HG02678 (cell line): ENCODE data around the gene RDH11.

Source experiments
- ATAC-seq: cut with Tn5 transposase; IDR thresholded peaks from one replicate; pipeline ENCODE4 v1.9.1; 2021; ENCODE audit warnings: mild to moderate bottlenecking, moderate library complexity; ENCODE audit not compliant: unreplicated experiment

Gene RDH11

GRCh38 chr14:67650694-67651093 is 44.9 kb downstream of the RDH11 start:
- no peak for ATAC-seq

GRCh38 chr14:67650151-67650550 is 45.4 kb downstream of the RDH11 start:
- no peak for ATAC-seq

DNA sequence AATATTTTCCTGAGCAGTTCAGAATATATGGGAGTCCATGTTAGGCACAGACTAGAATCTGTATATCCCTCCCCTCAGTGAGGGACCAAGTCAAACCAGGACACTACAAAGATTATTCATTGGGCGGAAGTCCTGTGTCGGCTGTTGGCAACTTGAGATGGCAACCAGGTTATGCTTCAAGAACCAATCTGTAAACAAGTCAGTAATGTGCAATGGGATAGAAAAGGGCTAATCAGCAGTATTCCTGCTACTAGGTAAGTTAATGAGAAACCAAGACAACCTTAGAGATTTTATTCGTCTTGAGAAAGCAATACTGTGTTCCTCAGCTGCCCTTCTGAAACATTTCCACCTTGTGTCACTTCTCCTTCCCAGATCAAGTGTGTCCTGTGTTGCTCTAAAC is 49.4 kb downstream of the RDH11 start:
- no peak for ATAC-seq

- ATAC-seq: no peak
Measured at GRCh38 chr14:67645414-67645813, 50.1 kb downstream of the RDH11 start.

DNA sequence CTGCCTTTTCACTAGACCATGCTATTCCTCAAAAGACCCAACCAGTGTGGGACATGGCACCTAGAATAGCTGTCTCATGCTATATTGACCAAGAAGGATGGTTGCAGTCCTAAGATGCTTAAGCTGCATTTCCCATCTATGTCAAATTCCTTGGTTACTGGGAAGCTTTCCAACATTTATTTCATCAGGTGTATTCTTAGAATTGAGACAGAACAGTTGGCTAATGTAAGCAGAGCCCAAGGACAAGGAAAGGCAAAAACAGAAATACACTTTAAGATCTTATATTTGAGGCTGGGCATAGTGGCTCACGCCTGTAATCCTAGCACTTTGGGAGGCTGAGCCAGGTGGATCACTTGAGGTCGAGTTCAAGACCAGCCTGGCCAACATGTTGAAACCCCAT is 51.1 kb downstream of the RDH11 start:
- no peak for ATAC-seq

DNA sequence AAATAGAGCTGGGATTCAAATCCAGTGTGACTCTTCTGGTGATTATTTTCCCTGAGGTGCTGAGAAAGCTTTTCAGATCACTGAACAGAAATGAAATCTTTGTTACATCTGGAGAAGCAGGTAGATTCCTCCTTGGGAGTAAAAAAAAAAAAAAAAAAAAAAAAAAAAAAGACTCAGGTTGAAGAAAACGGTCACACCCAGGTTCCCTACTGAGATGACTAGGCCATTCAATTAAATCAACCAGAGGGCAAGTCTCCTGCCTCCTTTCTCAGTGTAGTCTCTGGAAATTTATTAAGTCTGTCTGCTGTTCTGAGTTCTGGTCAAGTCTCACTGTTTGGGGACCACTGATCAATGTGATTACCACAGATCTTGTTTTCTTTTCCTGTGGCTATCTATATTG is 51.9 kb downstream of the RDH11 start:
- no peak for ATAC-seq

GRCh38 chr14:67641902-67642749 is 53.4 kb downstream of the RDH11 start:
- no peak for ATAC-seq

DNA sequence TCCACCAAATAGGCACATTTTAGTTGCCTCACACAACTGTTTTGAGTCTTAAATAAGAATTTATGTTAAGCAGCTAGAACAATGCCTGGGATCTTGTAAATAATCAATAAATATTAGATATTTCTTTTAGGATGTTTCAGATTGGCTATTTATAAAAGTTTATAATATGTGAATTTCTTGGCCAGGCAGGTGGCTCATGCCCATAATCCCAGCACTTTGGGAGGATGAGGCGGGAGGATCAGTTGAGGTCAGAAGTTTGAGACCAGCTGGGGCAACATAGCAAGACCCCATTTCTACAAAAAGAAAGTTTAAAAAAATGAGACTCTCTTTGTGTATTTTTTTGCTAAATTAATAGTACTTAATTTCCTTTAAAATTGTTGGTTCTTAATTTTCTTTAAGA is 54.1 kb downstream of the RDH11 start:
- no peak for ATAC-seq

- no peak for ATAC-seq
Measured at GRCh38 chr14:67638642-67639041, 56.9 kb downstream of the RDH11 start.

DNA sequence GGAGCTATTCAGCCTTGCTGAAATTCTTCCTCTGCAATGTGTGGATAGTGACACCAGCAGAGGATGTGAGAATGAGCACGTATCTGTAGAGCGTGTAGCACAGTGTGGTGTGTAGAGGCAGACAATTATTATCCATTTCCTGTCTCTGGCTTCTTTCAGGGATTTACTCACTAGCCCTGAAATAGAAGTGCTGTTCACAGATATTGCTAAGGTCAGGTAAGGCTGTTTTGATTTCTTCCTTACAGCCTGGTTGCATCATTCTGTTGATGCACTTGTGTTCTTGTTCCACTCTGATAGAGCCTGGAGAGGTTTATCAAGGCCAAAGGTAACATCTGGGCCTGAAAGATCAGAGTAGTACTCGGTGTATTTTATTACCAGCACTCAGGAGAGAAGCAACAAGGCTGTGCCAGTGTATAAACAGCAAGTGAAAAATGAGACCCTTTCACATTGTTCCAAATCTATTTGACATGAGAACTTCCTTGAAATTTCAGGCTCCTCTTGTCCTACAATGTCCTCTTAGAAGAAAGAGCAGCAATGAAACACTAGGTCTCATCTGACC is 59.1 kb downstream of the RDH11 start:
- ATAC-seq: no peak

GRCh38 chr14:67633451-67634147 is 62.0 kb downstream of the RDH11 start:
- ATAC-seq: no peak

DNA sequence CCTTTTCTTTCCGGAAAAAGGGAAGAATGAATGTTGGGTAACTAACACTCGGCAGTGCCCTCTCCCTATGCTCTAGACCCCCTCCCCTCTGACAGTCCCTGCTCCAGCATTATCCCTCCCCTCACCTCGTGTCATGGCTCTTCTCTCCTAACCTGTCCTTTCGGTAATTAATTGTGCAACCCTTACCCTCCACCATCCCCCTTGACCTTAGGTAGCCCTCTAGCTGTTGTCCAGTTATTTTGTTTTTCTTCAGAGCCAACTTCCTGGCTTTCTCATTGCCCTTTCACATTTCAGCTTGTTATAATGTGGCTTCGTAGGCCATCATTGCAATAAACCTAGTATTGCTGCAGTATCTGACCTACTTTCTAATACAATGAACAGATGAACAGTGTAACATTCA is 64.6 kb downstream of the RDH11 start:
- no peak for ATAC-seq

GRCh38 chr14:67630186-67630585 is 65.4 kb downstream of the RDH11 start:
- no peak for ATAC-seq

DNA sequence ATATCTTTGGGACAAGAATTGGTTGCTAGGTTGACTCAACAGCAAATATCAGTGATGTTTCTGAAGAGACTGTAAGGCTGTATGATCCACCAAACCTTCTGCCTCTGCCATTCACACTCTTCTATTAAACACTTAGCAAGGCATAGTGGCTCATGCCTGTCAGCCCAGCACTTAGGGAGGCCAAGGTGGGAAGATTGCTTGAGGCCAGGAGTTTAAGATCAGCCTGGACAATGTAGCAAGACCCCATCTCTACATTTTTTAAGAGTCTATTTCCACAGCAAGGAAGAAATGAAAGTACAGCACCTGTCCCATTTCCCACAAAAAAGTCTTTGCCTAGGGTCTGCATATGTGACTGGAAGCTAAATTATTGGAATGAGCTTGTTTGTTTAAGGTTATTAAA is 68.0 kb downstream of the RDH11 start:
- ATAC-seq: no peak
